HG03045 (cell line): ENCODE data around the gene C12orf75.

ENCODE experiments used
- ATAC-seq: cut with Tn5 transposase; IDR thresholded peaks from one replicate; pipeline ENCODE4 v1.9.1; 2021; ENCODE audit warnings: mild to moderate bottlenecking, moderate library complexity; ENCODE audit not compliant: unreplicated experiment

Gene C12orf75

DNA sequence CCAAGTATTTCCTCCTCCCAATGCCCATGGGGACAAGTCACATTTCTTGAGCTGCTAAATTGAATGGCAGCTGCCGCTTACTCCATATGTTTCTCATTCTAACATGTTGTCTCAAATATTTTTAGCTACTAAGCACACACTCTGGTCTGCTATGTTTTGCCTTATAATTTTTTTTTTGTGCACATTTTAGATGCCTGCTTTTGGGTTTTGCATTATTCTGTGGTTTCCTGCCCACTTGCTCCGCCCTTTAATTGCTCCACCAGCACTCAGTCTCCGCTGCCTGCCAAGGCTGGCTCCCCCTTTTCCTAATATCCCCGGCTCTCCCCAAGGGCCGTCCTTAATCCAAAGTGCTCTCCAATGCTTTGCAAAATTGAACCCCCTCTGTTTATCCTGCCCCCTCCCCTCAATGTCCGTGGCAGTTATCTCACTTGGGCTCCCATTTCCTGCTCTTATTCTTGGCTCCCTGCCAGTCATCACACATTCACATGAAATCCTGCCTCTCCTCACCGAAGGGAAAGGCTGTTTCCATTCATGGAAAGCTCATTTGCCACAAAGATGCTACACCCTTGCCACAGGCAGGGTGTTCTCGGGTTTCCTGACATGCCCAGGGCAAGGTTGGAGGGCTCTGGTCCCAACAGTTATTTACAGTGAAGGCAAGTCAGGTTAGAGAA is 79.4 kb downstream of the C12orf75 start:
- no peak for ATAC-seq

DNA sequence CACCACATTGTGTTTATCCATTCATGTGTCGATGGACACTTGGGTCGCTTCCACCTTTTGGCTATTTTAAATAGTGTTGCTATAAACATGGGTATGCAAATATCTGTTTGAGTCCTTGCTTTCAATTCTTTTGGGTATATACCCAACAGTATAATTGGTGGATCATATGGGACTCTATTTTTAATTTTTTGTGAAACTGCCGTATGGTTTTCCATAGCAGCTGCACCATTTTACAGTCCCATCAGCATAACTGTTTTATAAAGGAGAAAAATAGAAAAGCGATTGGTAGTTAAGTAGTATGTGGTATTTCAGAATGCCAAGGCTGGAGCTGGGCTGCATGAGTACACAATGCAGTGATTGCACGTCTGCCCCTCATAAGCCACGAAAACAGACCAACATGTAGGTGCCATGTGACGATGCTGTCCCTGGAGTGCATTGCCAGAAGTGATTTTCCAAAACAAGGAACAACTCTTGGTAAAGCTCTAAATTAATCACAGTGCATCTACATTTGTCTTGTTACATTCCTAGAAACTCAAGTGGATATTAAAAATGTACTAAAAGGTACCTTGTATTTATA is 83.5 kb downstream of the C12orf75 start:
- ATAC-seq = no peak

DNA sequence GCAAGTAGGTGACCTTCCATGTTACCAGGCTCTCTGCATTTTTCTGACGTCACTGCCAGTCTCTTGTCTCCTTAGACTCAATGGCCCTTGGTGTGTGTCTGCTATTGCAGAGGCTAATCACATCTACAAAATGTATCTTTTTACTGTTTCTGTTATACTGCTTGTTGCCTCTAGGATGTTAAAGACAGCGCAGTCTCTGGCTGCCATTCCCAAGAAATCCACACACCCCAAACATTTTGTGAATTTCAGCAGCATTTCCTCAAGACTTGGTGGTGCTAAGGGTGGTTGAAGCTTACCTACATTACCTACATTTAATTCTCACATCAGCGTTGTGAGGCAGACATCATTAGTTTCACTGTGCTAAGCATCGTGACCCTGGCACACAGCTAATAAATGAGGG is 87.2 kb downstream of the C12orf75 start:
- no peak for ATAC-seq

DNA sequence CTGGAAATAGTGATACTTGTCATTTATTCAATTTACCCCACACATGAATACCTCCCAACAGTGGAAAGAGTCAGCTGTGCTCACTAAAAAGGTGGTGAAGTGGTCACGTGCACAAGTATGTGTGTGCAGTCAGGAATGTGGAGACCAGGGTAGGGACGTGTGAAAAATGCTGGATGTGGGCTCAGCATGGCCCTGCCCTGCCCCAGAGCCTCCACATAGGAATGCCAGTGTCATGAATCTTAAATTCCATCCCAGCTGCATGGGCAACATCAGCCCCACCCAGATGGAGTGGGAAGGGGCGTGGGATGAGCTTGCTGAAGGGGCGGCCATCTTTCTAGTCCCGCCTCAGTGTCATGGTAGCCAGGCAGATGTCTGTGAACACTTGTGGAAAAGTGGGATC is 87.7 kb downstream of the C12orf75 start:
- no peak for ATAC-seq

DNA sequence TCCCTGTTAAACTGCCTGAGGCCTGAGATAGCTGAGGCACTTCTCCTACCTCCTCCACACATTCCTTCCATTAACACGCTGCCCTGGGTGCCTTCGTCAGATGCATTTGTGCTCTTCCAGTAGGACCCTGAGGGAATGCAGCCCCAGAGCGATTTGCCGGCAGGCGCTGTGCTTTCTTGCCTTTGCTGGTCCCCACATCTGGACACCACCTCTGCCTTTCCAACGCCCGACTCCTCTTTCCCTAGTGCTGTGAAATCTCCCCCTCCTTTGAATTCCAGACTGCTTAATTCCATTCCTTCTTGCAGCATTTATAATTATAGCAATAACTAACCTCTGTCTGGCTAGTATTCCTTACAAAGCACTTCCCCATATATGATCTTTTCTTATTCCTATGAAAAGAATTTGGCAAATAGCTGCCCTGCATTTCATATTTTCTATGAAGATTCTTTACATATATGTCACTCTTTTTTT is 88.4 kb downstream of the C12orf75 start:
- no peak for ATAC-seq

DNA sequence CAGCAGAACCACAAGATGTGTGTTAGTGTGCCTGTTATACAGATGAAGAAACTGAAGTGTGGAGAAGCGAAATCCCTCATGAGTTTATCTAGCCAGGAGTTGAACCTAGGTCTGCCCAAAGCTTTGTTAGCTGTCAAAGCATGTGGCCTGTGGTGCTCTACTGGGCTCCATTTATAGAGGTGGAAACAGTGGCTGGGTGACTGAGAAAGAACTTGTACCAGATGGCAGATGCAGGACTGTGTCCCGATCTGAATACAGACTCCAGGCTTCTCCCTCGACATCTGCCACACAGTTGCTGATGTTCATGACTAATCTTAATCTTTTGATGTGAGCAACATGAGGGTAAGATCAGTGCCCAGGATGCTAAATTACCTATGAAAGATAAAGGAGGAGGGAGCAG is 89.1 kb downstream of the C12orf75 start:
- ATAC-seq = no peak

DNA sequence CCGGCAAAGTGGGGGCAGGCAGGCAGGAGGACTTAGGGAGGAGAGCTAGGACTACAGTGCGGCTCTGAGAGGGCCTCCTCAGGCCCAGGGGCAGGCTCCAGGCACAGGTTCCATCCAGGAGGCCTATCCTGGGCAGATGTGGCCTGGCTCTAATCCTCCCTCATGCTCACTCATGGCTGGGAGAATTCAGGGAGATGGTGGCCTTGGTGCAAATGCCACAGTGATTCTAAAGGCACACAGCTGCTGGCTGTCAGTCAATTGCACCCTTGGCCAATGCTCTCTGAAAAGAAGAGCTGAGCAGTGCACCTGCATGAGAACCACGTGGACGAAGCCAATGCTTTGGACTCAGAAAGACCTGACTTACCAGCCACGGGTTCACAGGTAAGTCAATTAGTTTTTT is 89.6 kb downstream of the C12orf75 start:
- ATAC-seq = no peak

DNA sequence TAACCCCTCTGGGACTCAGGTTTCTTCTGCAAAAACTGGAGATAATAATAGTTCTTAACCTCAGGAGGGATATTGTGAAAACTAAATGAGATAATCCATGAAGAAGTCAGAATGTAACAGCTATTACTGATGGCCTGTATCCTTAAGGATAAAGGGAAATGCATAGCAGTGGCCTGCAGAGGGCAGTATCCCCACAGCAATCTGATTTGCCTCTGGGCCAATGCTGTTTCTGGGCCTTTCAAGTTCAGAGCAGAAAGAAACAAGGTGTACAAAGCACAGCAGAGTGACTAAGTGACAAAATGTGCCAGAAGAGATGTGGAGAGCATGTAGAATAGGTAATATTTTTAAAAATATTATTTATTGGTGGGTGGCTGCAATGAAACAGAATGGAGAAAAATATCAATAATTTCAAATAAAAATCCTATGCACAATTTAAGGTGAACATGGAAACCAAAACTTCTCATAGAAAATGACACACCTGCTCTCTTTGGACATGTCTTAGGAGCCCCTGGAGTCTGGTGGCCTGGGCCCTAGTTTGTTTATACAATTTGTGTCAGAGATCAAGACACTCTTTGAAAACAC is 90.3 kb downstream of the C12orf75 start:
- no peak for ATAC-seq
